Gastroesophageal sphincter (tissue), 4 donors: ENCODE data around the gene TARS3. TPM values are rescaled to one million over a fixed set of nuclear protein-coding genes. Genes with fewer than 3 reads are reported as not detected.
A peak's percentile ranks its signal among the peaks of the same experiment; 100 is the strongest.

Experiments
- ATAC-seq: fragments of 150-250 bp; one replicate; pipeline ENCODE4 v1.9.1; 2016; ENCODE audit warnings: mild to moderate bottlenecking, moderate library complexity
- H3K27ac ChIP-seq, 4 donors: fragments of 200-600 bp; sonication (generic) in 3 of 4; 1 replicate in 3 of 4; 2 replicates in 1 of 4; pipeline ENCODE4 v1.5.1; 2016 to 2019
- H3K27me3 ChIP-seq: fragments of 200-600 bp; sonication (generic); one replicate; pipeline ENCODE4 v1.5.1; 2019
- H3K36me3 ChIP-seq, 2 donors: fragments of 200-600 bp; sonication (generic); one replicate each; pipeline ENCODE4 v1.5.1; 2019; ENCODE audit warnings: control low read depth in 1 of 2
- H3K4me1 ChIP-seq, 3 donors: fragments of 200-600 bp; sonication (generic); 1 replicate in 2 of 3; 2 replicates in 1 of 3; pipeline ENCODE4 v1.5.1; 2016 to 2019; ENCODE audit warnings: control low read depth in 2 of 3
- H3K4me3 ChIP-seq, 2 donors: fragments of 200-600 bp; sonication (generic); one replicate each; pipeline ENCODE4 v1.5.1; 2019; ENCODE audit warnings: mild to moderate bottlenecking in 1 of 2, moderate library complexity in 1 of 2
- H3K9me3 ChIP-seq, 3 donors: fragments of 200-600 bp; sonication (generic); one replicate each; pipeline ENCODE4 v1.5.1; 2017 to 2019; ENCODE audit warnings: control low read depth in 2 of 3
- CTCF ChIP-seq, 4 experiments: fragments of 200-600 bp in 2 of 4; fragments of 450-650 bp in 2 of 4; sonication (generic) in 1 of 4; IDR thresholded peaks; one replicate each; pipeline ENCODE4 v1.5.1; 2017 to 2019; ENCODE audit warnings: antibody characterized with exemption in 4 of 4, mild to moderate bottlenecking in 2 of 4, moderate library complexity in 2 of 4
- EP300 ChIP-seq: sonication (generic); formaldehyde crosslinking; IDR thresholded peaks from one replicate; pipeline ENCODE4 v1.6.1; 2017; ENCODE audit warnings: antibody characterized with exemption, mild to moderate bottlenecking
- POLR2A ChIP-seq, 2 donors: fragments of 450-650 bp; IDR thresholded peaks; one replicate each; pipeline ENCODE4 v1.6.1; 2017; ENCODE audit warnings: antibody characterized with exemption in 2 of 2, mild to moderate bottlenecking in 2 of 2, moderate library complexity in 1 of 2
- POLR2AphosphoS5 ChIP-seq: sonication (generic); formaldehyde crosslinking; IDR thresholded peaks from one replicate; pipeline ENCODE4 v1.6.1; 2017; ENCODE audit warnings: antibody characterized with exemption
- WGBS, 2 donors: methylation state at CpG; one replicate each; pipeline ENCODE4 v1.1.5; 2018; ENCODE audit warnings: low coverage in 1 of 2; 5-methylcytosine and 5-hydroxymethylcytosine counted together
- total RNA-seq, 4 donors: library from RNA; depleted of rRNA; stranded (reverse); fragments of >200 nt; gene quantifications; one replicate each; pipeline ENCODE4 v1.1.0, GENCODE V29; 2016

Gene TARS3
- total RNA-seq, 4 donors from 2014 or later, result 19.2 to 49.0 (median 26.7) TPM

GRCh38 chr15:101684877-101685276 is 39.4 kb downstream of the TARS3 start:
- no peak for ATAC-seq
- Histone ChIP-seq H3K4me3 (no peak overlapping the region), H3K27ac (no peak overlapping the region), H3K36me3 (peaks cover 0 to 94% of the 10 kb centered on the region in 2 donors), H3K27me3 (no peaks in the 10 kb centered on the region), H3K9me3 (no peaks in the 10 kb centered on the region), H3K4me1 (no peaks in the 10 kb centered on the region)
- 63 to 68% methylated on average over 3 of the region's 3 CpGs for WGBS, 2 donors
- no peak for TF ChIP-seq EP300
- no peak for TF ChIP-seq CTCF (IDR thresholded peaks at IDR 0.05)
- TF ChIP-seq POLR2A (IDR thresholded peaks at IDR 0.05), result no peak
- no peak for TF ChIP-seq POLR2AphosphoS5

GRCh38 chr15:101684384-101684783 is 39.9 kb downstream of the TARS3 start:
- TF ChIP-seq EP300 (no peak), POLR2AphosphoS5 (peak; percentile 12)
- no peaks in the 10 kb centered on the region for H3K9me3 ChIP-seq
- no peak for ATAC-seq
- peaks cover 0 to 94% of the 10 kb centered on the region in 2 donors for H3K36me3 ChIP-seq
- no peaks in the 10 kb centered on the region for H3K27me3 ChIP-seq
- no peak overlapping the region for H3K27ac ChIP-seq
- WGBS, 2 donors, result 22 to 33% methylated on average over 1 of the region's 1 CpG
- H3K4me1 ChIP-seq, result no peaks in the 10 kb centered on the region
- H3K4me3 ChIP-seq, result no peak overlapping the region

GRCh38 chr15:101679806-101680205 is 44.5 kb downstream of the TARS3 start:
- no peak for ATAC-seq
- no peak overlapping the region for H3K27ac ChIP-seq
- H3K4me1 ChIP-seq, result no peaks in the 10 kb centered on the region
- H3K27me3 ChIP-seq, result no peaks in the 10 kb centered on the region
- no peak overlapping the region for H3K4me3 ChIP-seq
- 77% methylated on average over 2 of the region's 2 CpGs; no CpG with 5 or more reads in 1 of the 2 donors for WGBS, 2 donors
- no peaks in the 10 kb centered on the region for H3K9me3 ChIP-seq
- no peak for TF ChIP-seq POLR2A (IDR thresholded peaks at IDR 0.05)
- TF ChIP-seq EP300, result no peak
- peaks cover 0 to 92% of the 10 kb centered on the region in 2 donors for H3K36me3 ChIP-seq

GRCh38 chr15:101676921-101677329 is 47.3 kb downstream of the TARS3 start:
- Histone ChIP-seq H3K27ac (no peak overlapping the region), H3K27me3 (no peaks in the 10 kb centered on the region), H3K9me3 (no peaks in the 10 kb centered on the region), H3K4me3 (no peak overlapping the region), H3K4me1 (no peaks in the 10 kb centered on the region), H3K36me3 (peaks cover 0 to 92% of the 10 kb centered on the region in 2 donors)
- ATAC-seq, result no peak
- TF ChIP-seq POLR2AphosphoS5, result no peak
- 58 to 90% methylated on average over 3 to 4 of the region's 4 CpGs for WGBS, 2 donors

- Histone ChIP-seq H3K27ac (no peak overlapping the region), H3K27me3 (no peaks in the 10 kb centered on the region), H3K4me3 (no peak overlapping the region), H3K36me3 (peaks cover 0 to 93% of the 10 kb centered on the region in 2 donors), H3K4me1 (no peaks in the 10 kb centered on the region), H3K9me3 (no peaks in the 10 kb centered on the region)
- ATAC-seq, result no peak
- no peak for TF ChIP-seq POLR2AphosphoS5
- TF ChIP-seq CTCF (IDR thresholded peaks at IDR 0.05), result no peak
- TF ChIP-seq EP300, result no peak
- no peak for TF ChIP-seq POLR2A (IDR thresholded peaks at IDR 0.05)
- WGBS, 2 donors, result 78 to 82% methylated on average over 7 to 16 of the region's 16 CpGs
Observed at GRCh38 chr15:101675796-101676582, 48.3 kb downstream of the TARS3 start.

- Histone ChIP-seq H3K9me3 (no peaks in the 10 kb centered on the region), H3K36me3 (peaks cover 0 to 93% of the 10 kb centered on the region in 2 donors), H3K4me3 (no peak overlapping the region), H3K27ac (no peak overlapping the region), H3K27me3 (no peaks in the 10 kb centered on the region), H3K4me1 (no peaks in the 10 kb centered on the region)
- WGBS, 2 donors, result 88 to 89% methylated on average over 5 of the region's 5 CpGs
- no peak for ATAC-seq
- no peak for TF ChIP-seq CTCF (IDR thresholded peaks at IDR 0.05)
- no peak for TF ChIP-seq POLR2A (IDR thresholded peaks at IDR 0.05)
- no peak for TF ChIP-seq POLR2AphosphoS5
- TF ChIP-seq EP300, result no peak
Observed at GRCh38 chr15:101675015-101675414, 49.3 kb downstream of the TARS3 start.
